Astrocyte (in vitro differentiated cells and primary cell): ENCODE data around the gene TULP4. TPM values are rescaled to one million over a fixed set of nuclear protein-coding genes. Genes with fewer than 3 reads are reported as not detected.

Experiments used
- DNase-seq: peaks from one replicate; pipeline ENCODE4 v3.0.0-alpha.2; 2010; ENCODE audit warnings: low read depth
- FAIRE-seq: peaks from 2 replicates; lab custom pipeline; 2011; peaks lifted over from hg19 to GRCh38; lab: Jason Lieb, UNC
- H2AFZ ChIP-seq: 2 replicates; pipeline ENCODE4 v1.6.0; 2012; ENCODE audit warnings: low read depth, low read length, inconsistent platforms
- H3K27ac ChIP-seq: 2 replicates; pipeline ENCODE4 v1.5.1; 2011; ENCODE audit warnings: low read depth, low read length, inconsistent platforms
- H3K27me3 ChIP-seq: 2 replicates; pipeline ENCODE4 v1.6.0; 2011; ENCODE audit warnings: low read length, inconsistent platforms; ENCODE audit not compliant: insufficient read depth
- H3K36me3 ChIP-seq: 2 replicates; pipeline ENCODE4 v1.5.1; 2011; ENCODE audit warnings: low read length, inconsistent platforms; ENCODE audit not compliant: insufficient read depth
- H3K4me1 ChIP-seq: 2 replicates; pipeline ENCODE4 v1.5.1; 2011; ENCODE audit warnings: low read length, inconsistent platforms; ENCODE audit not compliant: insufficient read depth
- H3K4me2 ChIP-seq: 2 replicates; pipeline ENCODE4 v1.6.0; 2012; ENCODE audit warnings: low read length, inconsistent platforms
- H3K4me3 ChIP-seq: 2 replicates; pipeline ENCODE4 v1.5.1; 2011; ENCODE audit warnings: low read depth, mild to moderate bottlenecking, low read length, inconsistent platforms; ENCODE audit not compliant: insufficient read depth
- H3K79me2 ChIP-seq: 2 replicates; pipeline ENCODE4 v1.6.0; 2012; ENCODE audit warnings: mild to moderate bottlenecking, low read length, inconsistent platforms; ENCODE audit not compliant: insufficient read depth
- H3K9ac ChIP-seq: 2 replicates; pipeline ENCODE4 v1.6.0; 2012; ENCODE audit warnings: mild to moderate bottlenecking, low read length, inconsistent platforms
- H3K9me3 ChIP-seq: 2 replicates; pipeline ENCODE4 v1.5.1; 2012; ENCODE audit warnings: low read depth, mild to moderate bottlenecking, low read length, inconsistent platforms; ENCODE audit not compliant: insufficient read depth
- H4K20me1 ChIP-seq: 2 replicates; pipeline ENCODE4 v1.6.0; 2012; ENCODE audit warnings: low read length, inconsistent platforms; ENCODE audit not compliant: insufficient read depth
- H3K27ac Mint-ChIP-seq: one replicate; pipeline ENCODE4 v1.8.0; 2021; ENCODE audit warnings: mild to moderate bottlenecking, mixed read lengths; ENCODE audit not compliant: unreplicated experiment
- H3K27me3 Mint-ChIP-seq: one replicate; pipeline ENCODE4 v1.8.0; 2021; ENCODE audit warnings: low read depth, mixed read lengths; ENCODE audit not compliant: unreplicated experiment
- H3K36me3 Mint-ChIP-seq: one replicate; pipeline ENCODE4 v1.8.0; 2021; ENCODE audit warnings: low read depth, mixed read lengths; ENCODE audit not compliant: unreplicated experiment
- H3K4me1 Mint-ChIP-seq: one replicate; pipeline ENCODE4 v1.8.0; 2021; ENCODE audit warnings: low read depth, mixed read lengths; ENCODE audit not compliant: unreplicated experiment
- H3K4me3 Mint-ChIP-seq: one replicate; pipeline ENCODE4 v1.8.0; 2021; ENCODE audit warnings: mild to moderate bottlenecking, moderate library complexity, mixed read lengths; ENCODE audit not compliant: unreplicated experiment
- H3K9me3 Mint-ChIP-seq: one replicate; pipeline ENCODE4 v1.8.0; 2021; ENCODE audit warnings: mild to moderate bottlenecking, mixed read lengths; ENCODE audit not compliant: unreplicated experiment
- EZH2 ChIP-seq: IDR thresholded peaks from 2 replicates; pipeline ENCODE4 v1.6.1; 2012; ENCODE audit warnings: mild to moderate bottlenecking, low read length, inconsistent platforms; ENCODE audit not compliant: insufficient read depth
- total RNA-seq: library from RNA; stranded (reverse); gene quantifications from 2 replicates; pipeline ENCODE4 v1.2.1, GENCODE V29; 2021
- TF ChIP-seq, protein P1 (sequence below): IDR thresholded peaks from 2 replicates; pipeline ENCODE4 v1.5.1; 2011; ENCODE audit warnings: low read depth, mild to moderate bottlenecking, inconsistent platforms, low read length, moderate library complexity; ENCODE audit not compliant: insufficient read depth

TULP4 gene
- total RNA-seq, 1 donor from 2014 or later = 91.2 TPM

DNA sequence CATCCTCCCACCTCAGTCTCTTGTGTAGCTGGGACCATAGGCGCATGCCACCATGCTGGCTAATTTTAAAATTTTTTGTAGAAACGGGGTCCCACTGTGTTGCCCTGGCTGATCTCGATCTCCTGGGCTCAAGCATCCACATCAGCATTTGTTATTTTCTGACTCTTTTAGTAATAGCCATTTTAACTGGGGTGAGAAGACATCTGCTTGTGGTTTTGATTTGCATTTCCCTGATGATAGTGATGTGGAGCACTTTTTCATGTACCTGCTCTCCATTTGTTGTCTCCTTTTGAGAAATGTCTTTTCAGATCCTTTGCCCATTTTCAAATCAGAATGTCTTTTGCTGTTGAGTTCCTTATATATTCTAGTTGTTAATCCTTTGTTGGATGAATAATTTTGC, 22.2 kb upstream of the TULP4 start:
- no peak for FAIRE-seq
- Histone ChIP-seq H3K4me2 (no peak overlapping the region), H3K9ac (no peak overlapping the region), H3K79me2 (peaks cover 41% of the 10 kb centered on the region), H3K27ac (no peak overlapping the region), H3K4me3 (no peak overlapping the region), H4K20me1 (peaks cover 3% of the 10 kb centered on the region), H3K9me3 (no peaks in the 10 kb centered on the region), H2AFZ (no peak overlapping the region), H3K4me1 (peaks cover 16% of the 10 kb centered on the region), H3K36me3 (no peaks in the 10 kb centered on the region), H3K27me3 (no peaks in the 10 kb centered on the region)
- no peak for DNase-seq
- Mint-ChIP-seq H3K9me3 (no peaks in the 10 kb centered on the region), H3K27me3 (no peaks in the 10 kb centered on the region), H3K27ac (no peak overlapping the region), H3K4me3 (no peak overlapping the region), H3K4me1 (peaks cover 26% of the 10 kb centered on the region), H3K36me3 (peaks cover 13% of the 10 kb centered on the region)
- TF ChIP-seq, protein P1, sequence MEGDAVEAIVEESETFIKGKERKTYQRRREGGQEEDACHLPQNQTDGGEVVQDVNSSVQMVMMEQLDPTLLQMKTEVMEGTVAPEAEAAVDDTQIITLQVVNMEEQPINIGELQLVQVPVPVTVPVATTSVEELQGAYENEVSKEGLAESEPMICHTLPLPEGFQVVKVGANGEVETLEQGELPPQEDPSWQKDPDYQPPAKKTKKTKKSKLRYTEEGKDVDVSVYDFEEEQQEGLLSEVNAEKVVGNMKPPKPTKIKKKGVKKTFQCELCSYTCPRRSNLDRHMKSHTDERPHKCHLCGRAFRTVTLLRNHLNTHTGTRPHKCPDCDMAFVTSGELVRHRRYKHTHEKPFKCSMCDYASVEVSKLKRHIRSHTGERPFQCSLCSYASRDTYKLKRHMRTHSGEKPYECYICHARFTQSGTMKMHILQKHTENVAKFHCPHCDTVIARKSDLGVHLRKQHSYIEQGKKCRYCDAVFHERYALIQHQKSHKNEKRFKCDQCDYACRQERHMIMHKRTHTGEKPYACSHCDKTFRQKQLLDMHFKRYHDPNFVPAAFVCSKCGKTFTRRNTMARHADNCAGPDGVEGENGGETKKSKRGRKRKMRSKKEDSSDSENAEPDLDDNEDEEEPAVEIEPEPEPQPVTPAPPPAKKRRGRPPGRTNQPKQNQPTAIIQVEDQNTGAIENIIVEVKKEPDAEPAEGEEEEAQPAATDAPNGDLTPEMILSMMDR = no peak
- TF ChIP-seq EZH2 = no peak

DNA sequence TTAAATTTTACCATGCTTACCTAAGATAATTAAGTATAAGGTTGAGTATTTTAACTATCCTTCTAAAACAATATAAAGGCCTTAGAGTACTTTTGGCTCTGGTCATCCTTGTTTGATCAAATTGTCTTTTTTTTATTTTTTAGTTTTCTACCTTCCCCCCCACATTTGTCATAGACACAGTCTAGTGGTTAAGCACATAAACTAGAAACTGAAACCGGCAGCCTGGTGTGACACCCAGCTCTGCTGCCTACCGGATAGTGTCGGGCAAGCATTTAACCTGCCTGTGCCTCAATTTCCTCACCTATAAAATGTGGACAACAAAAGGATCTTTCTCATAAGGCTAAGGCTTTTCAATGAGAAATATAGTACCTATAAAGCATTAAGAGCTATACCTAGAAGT, 21.6 kb upstream of the TULP4 start:
- Mint-ChIP-seq H3K27ac (no peak overlapping the region), H3K36me3 (peaks cover 12% of the 10 kb centered on the region), H3K4me1 (peaks cover 19% of the 10 kb centered on the region), H3K9me3 (no peaks in the 10 kb centered on the region), H3K4me3 (no peak overlapping the region), H3K27me3 (no peaks in the 10 kb centered on the region)
- no peak overlapping the region for H3K4me3 ChIP-seq
- TF ChIP-seq, protein P1 = no peak
- no peak for TF ChIP-seq EZH2
- H3K9ac ChIP-seq = no peak overlapping the region
- H3K79me2 ChIP-seq = peaks cover 35% of the 10 kb centered on the region
- no peak overlapping the region for H3K4me2 ChIP-seq
- no peaks in the 10 kb centered on the region for H3K27me3 ChIP-seq
- no peak for DNase-seq
- no peaks in the 10 kb centered on the region for H3K9me3 ChIP-seq
- H4K20me1 ChIP-seq = peaks cover 3% of the 10 kb centered on the region
- no peaks in the 10 kb centered on the region for H3K36me3 ChIP-seq
- no peak overlapping the region for H2AFZ ChIP-seq
- no peak for FAIRE-seq
- H3K4me1 ChIP-seq = peaks cover 12% of the 10 kb centered on the region
- H3K27ac ChIP-seq = no peak overlapping the region

DNA sequence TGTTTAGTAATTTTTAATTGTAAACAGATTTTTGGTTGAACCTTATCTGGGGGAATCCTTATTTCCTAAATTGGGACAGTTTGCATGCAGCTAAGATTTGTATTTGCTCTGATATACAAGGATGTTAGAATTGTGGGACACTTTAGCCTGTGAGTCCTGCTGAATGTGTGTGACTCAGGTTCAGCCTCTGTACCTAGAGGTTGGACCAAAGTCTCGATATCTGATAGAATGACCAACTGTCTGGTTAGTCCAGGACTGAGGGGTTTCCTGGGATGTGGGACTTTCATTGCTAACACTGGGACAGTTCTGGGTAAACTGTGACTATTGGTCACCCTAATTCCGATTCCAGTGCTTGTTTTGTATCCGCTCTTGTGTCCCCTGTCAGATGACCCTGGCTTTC, 20.2 kb upstream of the TULP4 start:
- Histone ChIP-seq H3K9ac (no peak overlapping the region), H3K9me3 (peaks cover 4% of the 10 kb centered on the region), H3K27me3 (no peaks in the 10 kb centered on the region), H3K27ac (no peak overlapping the region), H3K4me3 (no peak overlapping the region), H3K79me2 (peaks cover 31% of the 10 kb centered on the region), H2AFZ (no peak overlapping the region), H3K36me3 (no peaks in the 10 kb centered on the region), H3K4me1 (no peaks in the 10 kb centered on the region), H4K20me1 (peaks cover 3% of the 10 kb centered on the region), H3K4me2 (no peak overlapping the region)
- Mint-ChIP-seq H3K27ac (peak overlapping the region; percentile 5), H3K36me3 (peaks cover 23% of the 10 kb centered on the region), H3K4me1 (peaks cover 9% of the 10 kb centered on the region), H3K9me3 (peaks cover 9% of the 10 kb centered on the region), H3K4me3 (no peak overlapping the region), H3K27me3 (no peaks in the 10 kb centered on the region)
- no peak for FAIRE-seq
- no peak for TF ChIP-seq EZH2
- TF ChIP-seq, protein P1 = no peak
- DNase-seq = no peak
